CD14-positive monocyte (primary cell): ENCODE data around the gene CMC4. TPM values are rescaled to one million over a fixed set of nuclear protein-coding genes. Genes with fewer than 3 reads are reported as not detected.

Experiments used
- DNase-seq, 3 donors: peaks; one replicate each; pipeline ENCODE4 v3.0.0-alpha.2; 2011 to 2022
- H2AFZ ChIP-seq: 2 replicates; pipeline ENCODE4 v1.6.0; 2012; ENCODE audit warnings: mild to moderate bottlenecking, low read depth, low read length, inconsistent platforms; ENCODE audit not compliant: insufficient read depth, poor library complexity, severe bottlenecking
- H3K27ac ChIP-seq, 2 donors: 1 replicate in 1 of 2; 2 replicates in 1 of 2; pipeline ENCODE4 v1.5.1; 2012 to 2013; ENCODE audit warnings: low read length in 2 of 2, control low read depth in 1 of 2, inconsistent platforms in 1 of 2, low read depth in 1 of 2, mild to moderate bottlenecking in 1 of 2
- H3K27me3 ChIP-seq, 2 donors: one replicate each; pipeline versions ENCODE4 v1.6.0 to v1.6.1; 2011 to 2013; ENCODE audit warnings: low read length in 2 of 2; ENCODE audit not compliant: control insufficient read depth in 2 of 2, insufficient read depth in 2 of 2
- H3K36me3 ChIP-seq, 2 donors: replicated peaks in 1 of 2; 1 replicate in 1 of 2; 2 replicates in 1 of 2; pipeline versions ENCODE4 v1.5.1 to v1.6.1; 2012 to 2013; ENCODE audit warnings: low read length in 2 of 2, control low read depth in 1 of 2, inconsistent platforms in 1 of 2, mild to moderate bottlenecking in 1 of 2; ENCODE audit not compliant: insufficient read depth in 2 of 2, control insufficient read depth in 1 of 2
- H3K4me1 ChIP-seq, 2 donors: 1 replicate in 1 of 2; 2 replicates in 1 of 2; pipeline versions ENCODE4 v1.5.1 to v1.6.1; 2012 to 2013; ENCODE audit warnings: low read length in 2 of 2, control low read depth in 1 of 2, inconsistent platforms in 1 of 2, mild to moderate bottlenecking in 1 of 2, moderate library complexity in 1 of 2; ENCODE audit not compliant: insufficient read depth in 2 of 2, control insufficient read depth in 1 of 2
- H3K4me2 ChIP-seq: replicated peaks from 2 replicates; pipeline ENCODE3; 2012; ENCODE audit warnings: low read length, moderate library complexity, mild to moderate bottlenecking; ENCODE audit not compliant: poor library complexity, severe bottlenecking; ENCODE audit errors: extremely low read depth
- H3K4me3 ChIP-seq, 3 experiments: fragments of 200-600 bp in 1 of 3; sonication (generic) in 1 of 3; replicated peaks in 1 of 3; 1 replicate in 2 of 3; 2 replicates in 1 of 3; pipeline ENCODE4 v1.5.1; 2011 to 2013; ENCODE audit warnings: low read length in 3 of 3, mild to moderate bottlenecking in 3 of 3, control low read depth in 2 of 3, low read depth in 2 of 3, inconsistent platforms in 1 of 3, moderate library complexity in 1 of 3
- H3K79me2 ChIP-seq: 2 replicates; pipeline ENCODE4 v1.6.0; 2012; ENCODE audit warnings: mild to moderate bottlenecking, control low read depth, inconsistent platforms, low read length, moderate library complexity; ENCODE audit not compliant: insufficient read depth
- H3K9ac ChIP-seq: 2 replicates; pipeline ENCODE4 v1.6.0; 2017; ENCODE audit warnings: low read length, mild to moderate bottlenecking; ENCODE audit not compliant: insufficient read depth, poor library complexity, severe bottlenecking
- H3K9me3 ChIP-seq, 2 donors: replicated peaks in 1 of 2; 1 replicate in 1 of 2; 2 replicates in 1 of 2; pipeline versions ENCODE4 v1.5.1 to v1.6.1; 2012 to 2013; ENCODE audit warnings: low read length in 2 of 2, control low read depth in 1 of 2; ENCODE audit not compliant: control insufficient read depth in 1 of 2, insufficient read depth in 1 of 2
- H4K20me1 ChIP-seq: 2 replicates; pipeline ENCODE4 v1.6.0; 2012; ENCODE audit warnings: mild to moderate bottlenecking, low read length, control low read depth, moderate library complexity; ENCODE audit not compliant: insufficient read depth
- H3K27ac Mint-ChIP-seq, 7 donors: one replicate each; pipeline ENCODE4 v1.8.0; 2020; ENCODE audit warnings: mild to moderate bottlenecking in 7 of 7, mixed read lengths in 7 of 7, moderate library complexity in 6 of 7, inconsistent platforms in 2 of 7
- H3K27me3 Mint-ChIP-seq, 3 donors: one replicate each; pipeline ENCODE4 v1.8.0; 2021 to 2022; ENCODE audit warnings: low read depth in 3 of 3, mild to moderate bottlenecking in 3 of 3, mixed read lengths in 3 of 3, moderate library complexity in 3 of 3, inconsistent platforms in 1 of 3
- H3K36me3 Mint-ChIP-seq, 2 donors: one replicate each; pipeline ENCODE4 v1.8.0; 2020; ENCODE audit warnings: mixed read lengths in 2 of 2, inconsistent platforms in 1 of 2, mild to moderate bottlenecking in 1 of 2
- H3K4me1 Mint-ChIP-seq: one replicate; pipeline ENCODE4 v1.8.0; 2020; ENCODE audit warnings: mild to moderate bottlenecking, mixed read lengths
- H3K4me3 Mint-ChIP-seq, 2 donors: one replicate each; pipeline ENCODE4 v1.8.0; 2020; ENCODE audit warnings: mild to moderate bottlenecking in 2 of 2, mixed read lengths in 2 of 2, moderate library complexity in 1 of 2
- H3K9me3 Mint-ChIP-seq, 7 donors: one replicate each; pipeline ENCODE4 v1.8.0; 2020 to 2022; ENCODE audit warnings: mixed read lengths in 7 of 7, mild to moderate bottlenecking in 6 of 7, moderate library complexity in 6 of 7, inconsistent platforms in 2 of 7
- WGBS: methylation state at CpG from one replicate; pipeline ENCODE4 v1.1.5; 2013; ENCODE audit warnings: missing lambda C conversion rate; ENCODE audit not compliant: insufficient coverage; 5-methylcytosine and 5-hydroxymethylcytosine counted together
- intact Hi-C, 2 donors: fragments of 100-400 bp; cut with micrococcal nuclease; formaldehyde crosslinking; loops; one replicate each; pipeline versions ENCODE4 v1.15.0 to v1.15.1; 2023
- polyA plus RNA-seq, 3 donors: library from polyadenylated mRNA; depleted of rRNA in 1 of 3; unstranded in 2 of 3; stranded (reverse) in 1 of 3; fragments of 300-500 nt in 2 of 3; fragments of >200 nt in 1 of 3; fragmentation: Illumina TruSeq in 2 of 3; gene quantifications; 1 replicate in 2 of 3; 2 replicates in 1 of 3; pipeline ENCODE4 v1.2.3, GENCODE V29; 2012 to 2021
- TF ChIP-seq, protein P1 (sequence below): fragments of 200-600 bp; IDR thresholded peaks from one replicate; pipeline ENCODE4 v1.8.0; 2022; ENCODE audit warnings: antibody characterized with exemption, mild to moderate bottlenecking

CMC4 gene
- polyA plus RNA-seq, 3 donors = 6.4 to 11.1 (median 10.1) TPM

GRCh38 chrX:155086961-155087735 lies 16.2 kb upstream of the CMC4 start:
- peaks cover 0 to 2% (median 0%) of the 10 kb centered on the region in 3 donors for H3K27me3 Mint-ChIP-seq
- H3K4me3 Mint-ChIP-seq = no peak overlapping the region
- H3K9me3 ChIP-seq = no peaks in the 10 kb centered on the region
- H3K4me1 ChIP-seq = no peaks in the 10 kb centered on the region
- TF ChIP-seq, protein P1, sequence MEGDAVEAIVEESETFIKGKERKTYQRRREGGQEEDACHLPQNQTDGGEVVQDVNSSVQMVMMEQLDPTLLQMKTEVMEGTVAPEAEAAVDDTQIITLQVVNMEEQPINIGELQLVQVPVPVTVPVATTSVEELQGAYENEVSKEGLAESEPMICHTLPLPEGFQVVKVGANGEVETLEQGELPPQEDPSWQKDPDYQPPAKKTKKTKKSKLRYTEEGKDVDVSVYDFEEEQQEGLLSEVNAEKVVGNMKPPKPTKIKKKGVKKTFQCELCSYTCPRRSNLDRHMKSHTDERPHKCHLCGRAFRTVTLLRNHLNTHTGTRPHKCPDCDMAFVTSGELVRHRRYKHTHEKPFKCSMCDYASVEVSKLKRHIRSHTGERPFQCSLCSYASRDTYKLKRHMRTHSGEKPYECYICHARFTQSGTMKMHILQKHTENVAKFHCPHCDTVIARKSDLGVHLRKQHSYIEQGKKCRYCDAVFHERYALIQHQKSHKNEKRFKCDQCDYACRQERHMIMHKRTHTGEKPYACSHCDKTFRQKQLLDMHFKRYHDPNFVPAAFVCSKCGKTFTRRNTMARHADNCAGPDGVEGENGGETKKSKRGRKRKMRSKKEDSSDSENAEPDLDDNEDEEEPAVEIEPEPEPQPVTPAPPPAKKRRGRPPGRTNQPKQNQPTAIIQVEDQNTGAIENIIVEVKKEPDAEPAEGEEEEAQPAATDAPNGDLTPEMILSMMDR = no peak
- H3K36me3 Mint-ChIP-seq = peaks cover 29 to 46% of the 10 kb centered on the region in 2 donors
- peak overlapping the region in 1 of 7 donors; percentile 1 for H3K27ac Mint-ChIP-seq
- peaks cover 3% of the 10 kb centered on the region for H4K20me1 ChIP-seq
- H3K9ac ChIP-seq = no peak overlapping the region
- intact Hi-C loops = no loop called here
- H3K4me2 ChIP-seq = no peak overlapping the region
- H3K36me3 ChIP-seq = peaks cover 18 to 62% of the 10 kb centered on the region in 2 donors
- no peak overlapping the region for H3K27ac ChIP-seq
- no peaks in the 10 kb centered on the region for H3K27me3 ChIP-seq
- whole genome bisulfite sequencing = 89% methylated on average over 5 of the region's 26 CpGs
- H2AFZ ChIP-seq = no peak overlapping the region
- no peaks in the 10 kb centered on the region for H3K79me2 ChIP-seq
- no peak overlapping the region for H3K4me3 ChIP-seq
- H3K4me1 Mint-ChIP-seq = no peaks in the 10 kb centered on the region
- H3K9me3 Mint-ChIP-seq = no peaks in the 10 kb centered on the region
- DNase-seq = no peak

- intact Hi-C loops = no loop called here
- H3K36me3 Mint-ChIP-seq = peaks cover 31 to 42% of the 10 kb centered on the region in 2 donors
- no peak overlapping the region for H3K27ac Mint-ChIP-seq
- 100% methylated on average over 8 of the region's 24 CpGs for WGBS
- Histone ChIP-seq H3K79me2 (no peaks in the 10 kb centered on the region), H3K4me1 (no peaks in the 10 kb centered on the region), H2AFZ (no peak overlapping the region), H4K20me1 (peaks cover 3% of the 10 kb centered on the region), H3K9me3 (no peaks in the 10 kb centered on the region), H3K4me3 (no peak overlapping the region), H3K4me2 (no peak overlapping the region), H3K27me3 (no peaks in the 10 kb centered on the region), H3K36me3 (peaks cover 16 to 62% of the 10 kb centered on the region in 2 donors), H3K9ac (no peak overlapping the region), H3K27ac (no peak overlapping the region)
- H3K27me3 Mint-ChIP-seq = peaks cover 0 to 2% (median 0%) of the 10 kb centered on the region in 3 donors
- no peaks in the 10 kb centered on the region for H3K4me1 Mint-ChIP-seq
- H3K4me3 Mint-ChIP-seq = no peak overlapping the region
- TF ChIP-seq, protein P1 = peak; percentile 39
- H3K9me3 Mint-ChIP-seq = no peaks in the 10 kb centered on the region
- DNase-seq = peak; percentile 18 to 23 (median 22)
Measured at GRCh38 chrX:155086202-155086840, 15.4 kb upstream of the CMC4 start.
